Loucy (cell line): ENCODE measurements around the gene TEX9.

Experiments used
- H2AFZ ChIP-seq: fragments of 200-600 bp; sonication (generic); 2 replicates; pipeline ENCODE4 v1.6.0; 2016; ENCODE audit warnings: antibody characterized with exemption, mild to moderate bottlenecking, low read length, moderate library complexity
- H3F3A ChIP-seq: fragments of 200-600 bp; 2 replicates; pipeline ENCODE4 v1.6.0; 2016; ENCODE audit warnings: antibody characterized with exemption, low read depth, mild to moderate bottlenecking
- H3K27me3 ChIP-seq: fragments of 200-600 bp; sonication (generic); 2 replicates; pipeline ENCODE4 v1.6.1; 2014; ENCODE audit warnings: low read length, mild to moderate bottlenecking; ENCODE audit not compliant: insufficient read depth, poor library complexity, severe bottlenecking
- H3K36me3 ChIP-seq: fragments of 200-600 bp; sonication (generic); 2 replicates; pipeline ENCODE4 v1.6.1; 2016; ENCODE audit warnings: low read length; ENCODE audit not compliant: insufficient read depth
- H3K4me1 ChIP-seq: fragments of 200-600 bp; sonication (generic); 2 replicates; pipeline ENCODE4 v1.5.1; 2014; ENCODE audit warnings: low read length, mild to moderate bottlenecking; ENCODE audit not compliant: insufficient read depth, poor library complexity, severe bottlenecking
- H3K4me2 ChIP-seq: fragments of 200-600 bp; sonication (generic); 2 replicates; pipeline ENCODE4 v1.6.0; 2014; ENCODE audit warnings: antibody characterized with exemption, low read length, low read depth, mild to moderate bottlenecking; ENCODE audit not compliant: poor library complexity, severe bottlenecking
- H3K4me3 ChIP-seq: fragments of 200-600 bp; sonication (generic); 2 replicates; pipeline ENCODE4 v1.5.1; 2014; ENCODE audit warnings: low read length, mild to moderate bottlenecking, mixed read lengths; ENCODE audit not compliant: poor library complexity, severe bottlenecking
- H3K79me2 ChIP-seq: fragments of 200-600 bp; sonication (generic); 2 replicates; pipeline ENCODE4 v1.6.1; 2014; ENCODE audit warnings: low read length; ENCODE audit not compliant: insufficient read depth
- H3K9ac ChIP-seq: fragments of 200-600 bp; sonication (generic); 2 replicates; pipeline ENCODE4 v1.6.0; 2014; ENCODE audit warnings: mild to moderate bottlenecking, low read depth, low read length, moderate library complexity; ENCODE audit not compliant: poor library complexity, severe bottlenecking
- H3K9me2 ChIP-seq: fragments of 200-600 bp; sonication (generic); replicated peaks from 2 replicates; pipeline ENCODE4 v1.6.1; 2016; ENCODE audit warnings: low read depth, low read length, mixed read lengths
- H3K9me3 ChIP-seq: fragments of 200-600 bp; sonication (generic); 2 replicates; pipeline ENCODE4 v1.6.1; 2014; ENCODE audit warnings: mild to moderate bottlenecking, antibody characterized with exemption, low read length, low read depth; ENCODE audit not compliant: insufficient read depth
- H4K20me1 ChIP-seq: fragments of 200-600 bp; sonication (generic); 2 replicates; pipeline ENCODE4 v1.6.0; 2014; ENCODE audit warnings: antibody characterized with exemption, low read length, mild to moderate bottlenecking; ENCODE audit not compliant: insufficient read depth, poor library complexity, severe bottlenecking
- CTCF ChIP-seq: fragments of 200-600 bp; sonication (generic); conservative IDR thresholded peaks from 2 replicates; pipeline ENCODE4 v1.5.1; 2014; ENCODE audit warnings: mild to moderate bottlenecking, antibody characterized with exemption, low read length
- EZH2phosphoT487 ChIP-seq: fragments of 200-600 bp; IDR thresholded peaks from 2 replicates; pipeline ENCODE4 v1.6.1; 2018; ENCODE audit warnings: antibody characterized with exemption, mild to moderate bottlenecking, moderate library complexity, borderline replicate concordance

The TEX9 gene

DNA sequence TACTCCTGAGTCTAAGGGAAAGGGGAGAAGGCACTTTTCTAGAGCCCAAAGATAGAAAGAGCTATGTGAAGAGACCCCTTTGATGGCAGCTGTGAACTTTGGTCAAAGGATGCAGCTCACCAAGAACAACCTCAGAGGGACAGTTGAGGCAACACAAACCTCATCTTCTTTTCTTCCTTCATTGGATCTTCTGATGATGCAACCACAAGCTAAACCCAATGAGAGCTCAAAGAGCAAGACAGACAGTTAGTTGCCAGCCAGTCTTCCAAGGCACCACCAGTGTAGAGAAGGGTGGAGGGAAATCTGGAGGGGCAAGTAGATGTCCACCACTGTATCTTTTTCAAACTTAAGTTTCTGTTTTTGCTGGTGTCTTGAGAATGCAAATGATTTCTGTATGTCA lies 110.1 kb downstream of the TEX9 start:
- Histone ChIP-seq H3F3A (no peaks in the 10 kb centered on the region), H3K4me2 (no peak overlapping the region), H3K4me3 (no peak overlapping the region), H3K36me3 (no peaks in the 10 kb centered on the region), H3K79me2 (no peaks in the 10 kb centered on the region), H2AFZ (no peak overlapping the region), H3K9me3 (no peaks in the 10 kb centered on the region), H3K9ac (no peak overlapping the region), H3K4me1 (no peaks in the 10 kb centered on the region), H4K20me1 (no peaks in the 10 kb centered on the region), H3K27me3 (no peaks in the 10 kb centered on the region), H3K9me2 (no peaks in the 10 kb centered on the region)
- TF ChIP-seq CTCF (no peak), EZH2phosphoT487 (no peak)
